ENCODE results near the gene SMIM5.

SMIM5 gene

GRCh38 chr17:75594499-75595283 lies 38.5 kb upstream of the SMIM5 start:
- Histone ChIP-seq H3K27ac (ENCODE audit: low read depth, low read length) (no peak overlapping the region), H3K4me1 (ENCODE audit: control insufficient read depth, insufficient read depth, low read length) (no peaks in the 10 kb centered on the region), H3K27me3 (ENCODE audit: control insufficient read depth, insufficient read depth, low read length) (no peaks in the 10 kb centered on the region), H3K9ac (ENCODE audit: low read length) (no peak overlapping the region), H3K36me3 (ENCODE audit: control insufficient read depth, insufficient read depth, low read length) (no peaks in the 10 kb centered on the region), H3K4me3 (ENCODE audit: low read length) (no peak overlapping the region)

- no peaks in the 10 kb centered on the region for H3K4me1 ChIP-seq (ENCODE audit: control insufficient read depth, insufficient read depth, low read length)
- H3K27me3 ChIP-seq (ENCODE audit: control insufficient read depth, insufficient read depth, low read length), result no peaks in the 10 kb centered on the region
- no peak overlapping the region for H3K9ac ChIP-seq (ENCODE audit: low read length)
- no peak overlapping the region for H3K4me3 ChIP-seq (ENCODE audit: low read length)
- H3K36me3 ChIP-seq (ENCODE audit: control insufficient read depth, insufficient read depth, low read length), result no peaks in the 10 kb centered on the region
- no peak overlapping the region for H3K27ac ChIP-seq (ENCODE audit: low read depth, low read length)
Measured at GRCh38 chr17:75595284-75595919, 37.8 kb upstream of the SMIM5 start.

GRCh38 chr17:75595920-75596313 lies 37.3 kb upstream of the SMIM5 start:
- Histone ChIP-seq H3K4me3 (ENCODE audit: low read length) (no peak overlapping the region), H3K9ac (ENCODE audit: low read length) (no peak overlapping the region), H3K36me3 (ENCODE audit: control insufficient read depth, insufficient read depth, low read length) (no peaks in the 10 kb centered on the region), H3K27me3 (ENCODE audit: control insufficient read depth, insufficient read depth, low read length) (no peaks in the 10 kb centered on the region), H3K27ac (ENCODE audit: low read depth, low read length) (no peak overlapping the region), H3K4me1 (ENCODE audit: control insufficient read depth, insufficient read depth, low read length) (no peaks in the 10 kb centered on the region)

GRCh38 chr17:75596320-75597087 lies 36.7 kb upstream of the SMIM5 start:
- Histone ChIP-seq H3K4me1 (ENCODE audit: control insufficient read depth, insufficient read depth, low read length) (no peaks in the 10 kb centered on the region), H3K27me3 (ENCODE audit: control insufficient read depth, insufficient read depth, low read length) (no peaks in the 10 kb centered on the region), H3K9ac (ENCODE audit: low read length) (no peak overlapping the region), H3K27ac (ENCODE audit: low read depth, low read length) (no peak overlapping the region), H3K36me3 (ENCODE audit: control insufficient read depth, insufficient read depth, low read length) (no peaks in the 10 kb centered on the region), H3K4me3 (ENCODE audit: low read length) (no peak overlapping the region)

- Histone ChIP-seq H3K27ac (ENCODE audit: low read depth, low read length) (no peak overlapping the region), H3K4me3 (ENCODE audit: low read length) (no peak overlapping the region), H3K4me1 (ENCODE audit: control insufficient read depth, insufficient read depth, low read length) (no peaks in the 10 kb centered on the region)
Measured at GRCh38 chr17:75601057-75601987, 31.9 kb upstream of the SMIM5 start.

GRCh38 chr17:75602644-75603043 lies 30.6 kb upstream of the SMIM5 start:
- H3K27me3 ChIP-seq (ENCODE audit: control insufficient read depth, insufficient read depth, low read length), result no peaks in the 10 kb centered on the region
- no peak overlapping the region for H3K27ac ChIP-seq (ENCODE audit: low read depth, low read length)

More at GRCh38 chr17:75601057-75601987, 31.9 kb upstream of the SMIM5 start:
- Histone ChIP-seq H3K36me3 (ENCODE audit: control insufficient read depth, insufficient read depth, low read length) (no peaks in the 10 kb centered on the region), H3K27me3 (ENCODE audit: control insufficient read depth, insufficient read depth, low read length) (no peaks in the 10 kb centered on the region), H3K9ac (ENCODE audit: low read length) (no peak overlapping the region)

GRCh38 chr17:75603123-75603522 lies 30.1 kb upstream of the SMIM5 start:
- Histone ChIP-seq H3K27me3 (ENCODE audit: control insufficient read depth, insufficient read depth, low read length) (no peaks in the 10 kb centered on the region), H3K36me3 (ENCODE audit: control insufficient read depth, insufficient read depth, low read length) (no peaks in the 10 kb centered on the region), H3K9ac (ENCODE audit: low read length) (no peak overlapping the region), H3K4me1 (ENCODE audit: control insufficient read depth, insufficient read depth, low read length) (no peaks in the 10 kb centered on the region), H3K27ac (ENCODE audit: low read depth, low read length) (no peak overlapping the region), H3K4me3 (ENCODE audit: low read length) (no peak overlapping the region)

More at GRCh38 chr17:75602644-75603043, 30.6 kb upstream of the SMIM5 start:
- no peaks in the 10 kb centered on the region for H3K4me1 ChIP-seq (ENCODE audit: control insufficient read depth, insufficient read depth, low read length)
- H3K9ac ChIP-seq (ENCODE audit: low read length), result no peak overlapping the region
- no peaks in the 10 kb centered on the region for H3K36me3 ChIP-seq (ENCODE audit: control insufficient read depth, insufficient read depth, low read length)
- no peak overlapping the region for H3K4me3 ChIP-seq (ENCODE audit: low read length)

- H3K27ac ChIP-seq (ENCODE audit: low read depth, low read length), result no peak overlapping the region
- no peak overlapping the region for H3K4me3 ChIP-seq (ENCODE audit: low read length)
- H3K9ac ChIP-seq (ENCODE audit: low read length), result no peak overlapping the region
- no peaks in the 10 kb centered on the region for H3K36me3 ChIP-seq (ENCODE audit: control insufficient read depth, insufficient read depth, low read length)
- H3K4me1 ChIP-seq (ENCODE audit: control insufficient read depth, insufficient read depth, low read length), result no peaks in the 10 kb centered on the region
- H3K27me3 ChIP-seq (ENCODE audit: control insufficient read depth, insufficient read depth, low read length), result no peaks in the 10 kb centered on the region
Measured at GRCh38 chr17:75604034-75604695, 29.1 kb upstream of the SMIM5 start.

GRCh38 chr17:75605790-75606189 lies 27.4 kb upstream of the SMIM5 start:
- H3K36me3 ChIP-seq (ENCODE audit: control insufficient read depth, insufficient read depth, low read length), result no peaks in the 10 kb centered on the region
- no peaks in the 10 kb centered on the region for H3K27me3 ChIP-seq (ENCODE audit: control insufficient read depth, insufficient read depth, low read length)
- no peak overlapping the region for H3K9ac ChIP-seq (ENCODE audit: low read length)
- H3K4me1 ChIP-seq (ENCODE audit: control insufficient read depth, insufficient read depth, low read length), result no peaks in the 10 kb centered on the region
- no peak overlapping the region for H3K4me3 ChIP-seq (ENCODE audit: low read length)
- H3K27ac ChIP-seq (ENCODE audit: low read depth, low read length), result no peak overlapping the region

- no peaks in the 10 kb centered on the region for H3K4me1 ChIP-seq (ENCODE audit: control insufficient read depth, insufficient read depth, low read length)
- no peak overlapping the region for H3K4me3 ChIP-seq (ENCODE audit: low read length)
- no peaks in the 10 kb centered on the region for H3K27me3 ChIP-seq (ENCODE audit: control insufficient read depth, insufficient read depth, low read length)
- H3K27ac ChIP-seq (ENCODE audit: low read depth, low read length), result no peak overlapping the region
- H3K9ac ChIP-seq (ENCODE audit: low read length), result no peak overlapping the region
- peaks cover 7% of the 10 kb centered on the region for H3K36me3 ChIP-seq (ENCODE audit: control insufficient read depth, insufficient read depth, low read length)
Measured at GRCh38 chr17:75607086-75607485, 26.1 kb upstream of the SMIM5 start.

- no peaks in the 10 kb centered on the region for H3K4me1 ChIP-seq (ENCODE audit: control insufficient read depth, insufficient read depth, low read length)
- no peaks in the 10 kb centered on the region for H3K27me3 ChIP-seq (ENCODE audit: control insufficient read depth, insufficient read depth, low read length)
- no peak overlapping the region for H3K27ac ChIP-seq (ENCODE audit: low read depth, low read length)
- no peak overlapping the region for H3K9ac ChIP-seq (ENCODE audit: low read length)
- peaks cover 14% of the 10 kb centered on the region for H3K36me3 ChIP-seq (ENCODE audit: control insufficient read depth, insufficient read depth, low read length)
- peak overlapping the region; percentile 38 for H3K4me3 ChIP-seq (ENCODE audit: low read length)
Measured at GRCh38 chr17:75610103-75610984, 22.9 kb upstream of the SMIM5 start.

All from rectal smooth muscle tissue (tissue), 1 donor.